ENCODE measurements around the gene NIM1K. TPM values are rescaled to one million over a fixed set of nuclear protein-coding genes. Genes with fewer than 3 reads are reported as not detected.

NIM1K gene
- total RNA-seq, 1 donor from 2014 or later, result 0.54 TPM

GRCh38 chr5:43243270-43243669, 51.2 kb downstream of the NIM1K start:
- Histone ChIP-seq H4K20me1 (ENCODE audit: insufficient read depth, low read length) (no peaks in the 10 kb centered on the region), H3K9ac (ENCODE audit: low read length) (no peak overlapping the region), H3K27ac (ENCODE audit: low read depth, low read length) (no peak overlapping the region), H3K36me3 (ENCODE audit: insufficient read depth, low read length) (no peaks in the 10 kb centered on the region), H3K79me2 (ENCODE audit: insufficient read depth, low read length) (no peaks in the 10 kb centered on the region), H3K4me2 (ENCODE audit: low read length) (no peak overlapping the region), H3K9me3 (ENCODE audit: insufficient read depth, low read depth, low read length) (no peaks in the 10 kb centered on the region), H2AFZ (ENCODE audit: low read depth, low read length) (no peak overlapping the region), H3K4me3 (ENCODE audit: insufficient read depth, low read depth, low read length) (no peak overlapping the region), H3K27me3 (ENCODE audit: insufficient read depth, low read length) (peaks cover 3% of the 10 kb centered on the region), H3K4me1 (ENCODE audit: insufficient read depth, low read length) (no peaks in the 10 kb centered on the region)
- H3K9me3 Mint-ChIP-seq (ENCODE audit: unreplicated experiment), result peaks cover 2% of the 10 kb centered on the region
- H3K27me3 Mint-ChIP-seq (ENCODE audit: low read depth, unreplicated experiment), result peaks cover 10% of the 10 kb centered on the region
- H3K4me1 Mint-ChIP-seq (ENCODE audit: low read depth, unreplicated experiment), result no peaks in the 10 kb centered on the region
- FAIRE-seq, result no peak
- H3K36me3 Mint-ChIP-seq (ENCODE audit: low read depth, unreplicated experiment), result no peaks in the 10 kb centered on the region
- DNase-seq (ENCODE audit: low read depth), result no peak
- H3K27ac Mint-ChIP-seq (ENCODE audit: unreplicated experiment), result no peak overlapping the region
- no peak for TF ChIP-seq EZH2 (IDR thresholded peaks at IDR 0.05; ENCODE audit: insufficient read depth, low read length)
- TF ChIP-seq CTCF (IDR thresholded peaks at IDR 0.05; ENCODE audit: insufficient read depth, low read depth, low read length), result no peak
- H3K4me3 Mint-ChIP-seq (ENCODE audit: unreplicated experiment), result no peak overlapping the region

- no peak overlapping the region for H3K27ac ChIP-seq (ENCODE audit: low read depth, low read length)
- no peak for TF ChIP-seq CTCF (IDR thresholded peaks at IDR 0.05; ENCODE audit: insufficient read depth, low read depth, low read length)
- TF ChIP-seq EZH2 (IDR thresholded peaks at IDR 0.05; ENCODE audit: insufficient read depth, low read length), result no peak
- no peaks in the 10 kb centered on the region for H4K20me1 ChIP-seq (ENCODE audit: insufficient read depth, low read length)
- no peak overlapping the region for H3K9ac ChIP-seq (ENCODE audit: low read length)
- Mint-ChIP-seq H3K27me3 (ENCODE audit: low read depth, unreplicated experiment) (peaks cover 10% of the 10 kb centered on the region), H3K4me1 (ENCODE audit: low read depth, unreplicated experiment) (no peaks in the 10 kb centered on the region), H3K9me3 (ENCODE audit: unreplicated experiment) (peaks cover 2% of the 10 kb centered on the region), H3K4me3 (ENCODE audit: unreplicated experiment) (no peak overlapping the region), H3K36me3 (ENCODE audit: low read depth, unreplicated experiment) (no peaks in the 10 kb centered on the region), H3K27ac (ENCODE audit: unreplicated experiment) (no peak overlapping the region)
- H3K27me3 ChIP-seq (ENCODE audit: insufficient read depth, low read length), result peaks cover 3% of the 10 kb centered on the region
- H3K4me3 ChIP-seq (ENCODE audit: insufficient read depth, low read depth, low read length), result no peak overlapping the region
- no peak overlapping the region for H3K4me2 ChIP-seq (ENCODE audit: low read length)
- FAIRE-seq (no peak), DNase-seq (ENCODE audit: low read depth) (no peak)
- no peaks in the 10 kb centered on the region for H3K4me1 ChIP-seq (ENCODE audit: insufficient read depth, low read length)
- H3K79me2 ChIP-seq (ENCODE audit: insufficient read depth, low read length), result no peaks in the 10 kb centered on the region
- no peaks in the 10 kb centered on the region for H3K36me3 ChIP-seq (ENCODE audit: insufficient read depth, low read length)
- no peaks in the 10 kb centered on the region for H3K9me3 ChIP-seq (ENCODE audit: insufficient read depth, low read depth, low read length)
- no peak overlapping the region for H2AFZ ChIP-seq (ENCODE audit: low read depth, low read length)
Observed at GRCh38 chr5:43244823-43245565, 53.0 kb downstream of the NIM1K start.

GRCh38 chr5:43245724-43246385, 53.8 kb downstream of the NIM1K start:
- H4K20me1 ChIP-seq (ENCODE audit: insufficient read depth, low read length), result no peaks in the 10 kb centered on the region
- FAIRE-seq (no peak), DNase-seq (ENCODE audit: low read depth) (no peak)
- no peaks in the 10 kb centered on the region for H3K36me3 Mint-ChIP-seq (ENCODE audit: low read depth, unreplicated experiment)
- H3K27me3 Mint-ChIP-seq (ENCODE audit: low read depth, unreplicated experiment), result peaks cover 10% of the 10 kb centered on the region
- H3K27ac Mint-ChIP-seq (ENCODE audit: unreplicated experiment), result no peak overlapping the region
- H3K4me2 ChIP-seq (ENCODE audit: low read length), result no peak overlapping the region
- H3K9ac ChIP-seq (ENCODE audit: low read length), result no peak overlapping the region
- no peaks in the 10 kb centered on the region for H3K4me1 ChIP-seq (ENCODE audit: insufficient read depth, low read length)
- no peak overlapping the region for H3K4me3 ChIP-seq (ENCODE audit: insufficient read depth, low read depth, low read length)
- H3K9me3 Mint-ChIP-seq (ENCODE audit: unreplicated experiment), result peaks cover 2% of the 10 kb centered on the region
- H3K36me3 ChIP-seq (ENCODE audit: insufficient read depth, low read length), result no peaks in the 10 kb centered on the region
- H3K27me3 ChIP-seq (ENCODE audit: insufficient read depth, low read length), result peaks cover 3% of the 10 kb centered on the region
- H3K4me1 Mint-ChIP-seq (ENCODE audit: low read depth, unreplicated experiment), result no peaks in the 10 kb centered on the region
- no peaks in the 10 kb centered on the region for H3K9me3 ChIP-seq (ENCODE audit: insufficient read depth, low read depth, low read length)
- no peak overlapping the region for H3K27ac ChIP-seq (ENCODE audit: low read depth, low read length)
- no peak overlapping the region for H3K4me3 Mint-ChIP-seq (ENCODE audit: unreplicated experiment)
- no peak for TF ChIP-seq EZH2 (IDR thresholded peaks at IDR 0.05; ENCODE audit: insufficient read depth, low read length)
- TF ChIP-seq CTCF (IDR thresholded peaks at IDR 0.05; ENCODE audit: insufficient read depth, low read depth, low read length), result no peak
- H3K79me2 ChIP-seq (ENCODE audit: insufficient read depth, low read length), result no peaks in the 10 kb centered on the region
- no peak overlapping the region for H2AFZ ChIP-seq (ENCODE audit: low read depth, low read length)

All from astrocyte (in vitro differentiated cells and primary cell).